PC-3 (cell line): ENCODE results near the gene BCLAF1. TPM values are rescaled to one million over a fixed set of nuclear protein-coding genes. Genes with fewer than 3 reads are reported as not detected.

Source experiments
- ATAC-seq: fragments of 200-7000 bp; cut with Tn5 transposase; 2 replicates; pipeline ENCODE4 v1.9.1; 2020; ENCODE audit warnings: mild to moderate bottlenecking, moderate library complexity
- BruUV-seq: library from RNA; stranded (reverse); fragments of 400-500 nt; replicated peaks from 2 replicates; lab custom pipeline; 2021; lab: Mats Ljungman, UMichigan
- CTCF ChIA-PET: fragments of 300-600 bp; sonication (Branson Sonifier 250); formaldehyde crosslinking; loops from one replicate; lab custom pipeline; 2022; ENCODE audit warnings: antibody characterized with exemption; lab: Charles Lee
- POLR2A ChIA-PET: fragments of 300-600 bp; sonication (Branson Sonifier 250); formaldehyde crosslinking; loops from one replicate; lab custom pipeline; 2022; ENCODE audit warnings: antibody characterized with exemption; ENCODE audit not compliant: unreplicated experiment; lab: Charles Lee
- DNase-seq: peaks from one replicate; pipeline ENCODE4 v3.0.0-alpha.2; 2015
- H2AFZ ChIP-seq: fragments of 300-600 bp; sonication (generic); 2 replicates; pipeline ENCODE4 v1.6.0; 2016; ENCODE audit warnings: antibody characterized with exemption, low read length
- H3F3A ChIP-seq: fragments of 300-600 bp; sonication (generic); one replicate; pipeline ENCODE4 v1.6.0; 2017; ENCODE audit warnings: antibody characterized with exemption, low read length, control low read depth, mild to moderate bottlenecking; ENCODE audit not compliant: unreplicated experiment
- H3K27ac ChIP-seq: fragments of 300-600 bp; sonication (generic); 2 replicates; pipeline ENCODE4 v1.5.1; 2016; ENCODE audit warnings: mild to moderate bottlenecking, low read length
- H3K27me3 ChIP-seq: fragments of 300-600 bp; sonication (generic); 2 replicates; pipeline ENCODE4 v1.6.1; 2016; ENCODE audit warnings: low read length, mixed read lengths
- H3K36me3 ChIP-seq: fragments of 300-600 bp; sonication (generic); 2 replicates; pipeline ENCODE4 v1.6.1; 2016; ENCODE audit warnings: low read depth, mixed run types, low read length, mixed read lengths
- H3K4me1 ChIP-seq: fragments of 300-600 bp; sonication (generic); 2 replicates; pipeline ENCODE4 v1.5.1; 2016; ENCODE audit warnings: low read length; ENCODE audit not compliant: insufficient read depth
- H3K4me2 ChIP-seq: fragments of 300-600 bp; sonication (generic); 2 replicates; pipeline ENCODE4 v1.6.0; 2016; ENCODE audit warnings: low read length
- H3K4me3 ChIP-seq: fragments of 300-600 bp; sonication (generic); 2 replicates; pipeline ENCODE4 v1.5.1; 2016; ENCODE audit warnings: mild to moderate bottlenecking, low read length, mixed read lengths
- H3K79me2 ChIP-seq: fragments of 300-600 bp; sonication (generic); 2 replicates; pipeline ENCODE4 v1.6.1; 2017; ENCODE audit warnings: low read length, mixed read lengths
- H3K9ac ChIP-seq: fragments of 300-600 bp; sonication (generic); 2 replicates; pipeline ENCODE4 v1.6.0; 2016; ENCODE audit warnings: mild to moderate bottlenecking, low read length
- H3K9me2 ChIP-seq: fragments of 300-600 bp; sonication (generic); replicated peaks from 2 replicates; pipeline ENCODE4 v1.6.1; 2016; ENCODE audit warnings: mixed run types, low read length, mixed read lengths
- H3K9me3 ChIP-seq: fragments of 300-600 bp; sonication (generic); 2 replicates; pipeline ENCODE4 v1.6.1; 2016; ENCODE audit warnings: low read length, mixed read lengths
- H4K20me1 ChIP-seq: fragments of 300-600 bp; sonication (generic); 2 replicates; pipeline ENCODE4 v1.6.1; 2016; ENCODE audit warnings: low read length, mixed read lengths
- EZH2 ChIP-seq: fragments of 300-600 bp; sonication (generic); IDR thresholded peaks from one replicate; pipeline ENCODE4 v1.6.1; 2017; ENCODE audit warnings: antibody characterized with exemption, mild to moderate bottlenecking, low read length; ENCODE audit not compliant: unreplicated experiment
- EZH2phosphoT487 ChIP-seq: fragments of 300-600 bp; sonication (generic); IDR thresholded peaks from 2 replicates; pipeline ENCODE4 v1.6.1; 2018; ENCODE audit warnings: mild to moderate bottlenecking, antibody characterized with exemption, low read length, borderline replicate concordance
- intact Hi-C: fragments of 100-400 bp; cut with micrococcal nuclease; formaldehyde crosslinking; loops from 2 replicates; pipeline ENCODE4 v1.9.0; 2023
- total RNA-seq: library from RNA; depleted of rRNA; stranded (reverse); fragments of >200 nt; gene quantifications from 2 replicates; pipeline ENCODE4 v1.2.3, GENCODE V29; 2014
- TF ChIP-seq, protein P1 (sequence below): fragments of 300-600 bp; sonication (generic); conservative IDR thresholded peaks from 2 replicates; pipeline ENCODE4 v1.5.1; 2017; ENCODE audit warnings: antibody characterized with exemption, low read depth, mild to moderate bottlenecking, low read length

Gene BCLAF1
- total RNA-seq, 1 experiment from 2014 or later: 119 TPM

- no peaks in the 10 kb centered on the region for H4K20me1 ChIP-seq
- no peak overlapping the region for H3K27ac ChIP-seq
- ChIA-PET CTCF (no interaction called here), POLR2A (no interaction called here)
- H2AFZ ChIP-seq: no peak overlapping the region
- H3K4me1 ChIP-seq: peaks cover 8% of the 10 kb centered on the region; the same call in 1 of the 2 replicates
- H3K9me2 ChIP-seq: no peaks in the 10 kb centered on the region
- DNase-seq (no peak), ATAC-seq (no peak)
- H3F3A ChIP-seq: no peaks in the 10 kb centered on the region
- no peak overlapping the region for H3K4me3 ChIP-seq
- H3K9me3 ChIP-seq: no peaks in the 10 kb centered on the region
- no peak overlapping the region for H3K9ac ChIP-seq
- TF ChIP-seq, protein P1, sequence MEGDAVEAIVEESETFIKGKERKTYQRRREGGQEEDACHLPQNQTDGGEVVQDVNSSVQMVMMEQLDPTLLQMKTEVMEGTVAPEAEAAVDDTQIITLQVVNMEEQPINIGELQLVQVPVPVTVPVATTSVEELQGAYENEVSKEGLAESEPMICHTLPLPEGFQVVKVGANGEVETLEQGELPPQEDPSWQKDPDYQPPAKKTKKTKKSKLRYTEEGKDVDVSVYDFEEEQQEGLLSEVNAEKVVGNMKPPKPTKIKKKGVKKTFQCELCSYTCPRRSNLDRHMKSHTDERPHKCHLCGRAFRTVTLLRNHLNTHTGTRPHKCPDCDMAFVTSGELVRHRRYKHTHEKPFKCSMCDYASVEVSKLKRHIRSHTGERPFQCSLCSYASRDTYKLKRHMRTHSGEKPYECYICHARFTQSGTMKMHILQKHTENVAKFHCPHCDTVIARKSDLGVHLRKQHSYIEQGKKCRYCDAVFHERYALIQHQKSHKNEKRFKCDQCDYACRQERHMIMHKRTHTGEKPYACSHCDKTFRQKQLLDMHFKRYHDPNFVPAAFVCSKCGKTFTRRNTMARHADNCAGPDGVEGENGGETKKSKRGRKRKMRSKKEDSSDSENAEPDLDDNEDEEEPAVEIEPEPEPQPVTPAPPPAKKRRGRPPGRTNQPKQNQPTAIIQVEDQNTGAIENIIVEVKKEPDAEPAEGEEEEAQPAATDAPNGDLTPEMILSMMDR: no peak
- H3K27me3 ChIP-seq: no peaks in the 10 kb centered on the region
- H3K4me2 ChIP-seq: no peak overlapping the region
- no peaks in the 10 kb centered on the region for H3K79me2 ChIP-seq
- intact Hi-C loops: no loop called here
- BruUV-seq: no TSS peak
- no peaks in the 10 kb centered on the region for H3K36me3 ChIP-seq
These were observed 16.8 kb upstream of the BCLAF1 start for GRCh38 chr6:136306466-136306865.

GRCh38 chr6:136304410-136304809 lies 14.8 kb upstream of the BCLAF1 start:
- H3K27ac ChIP-seq: peak overlapping the region; percentile 19; the same call in 1 of the 2 replicates
- H3K79me2 ChIP-seq: no peaks in the 10 kb centered on the region
- peaks cover 8% of the 10 kb centered on the region; the same call in 1 of the 2 replicates for H3K4me1 ChIP-seq
- DNase-seq (peak; percentile 58), ATAC-seq (peak; percentile 35; the same call in 1 of the 2 replicates)
- H3K9me3 ChIP-seq: no peaks in the 10 kb centered on the region
- no peaks in the 10 kb centered on the region for H3K27me3 ChIP-seq
- no peak overlapping the region for H2AFZ ChIP-seq
- ChIA-PET CTCF (no interaction called here), POLR2A (no interaction called here)
- H3F3A ChIP-seq: no peaks in the 10 kb centered on the region
- H4K20me1 ChIP-seq: no peaks in the 10 kb centered on the region
- TF ChIP-seq, protein P1: no peak
- TF ChIP-seq EZH2 (no peak), EZH2phosphoT487 (no peak)
- H3K4me3 ChIP-seq: no peak overlapping the region
- H3K36me3 ChIP-seq: no peaks in the 10 kb centered on the region
- H3K4me2 ChIP-seq: no peak overlapping the region
- intact Hi-C loops: no loop called here
- no peaks in the 10 kb centered on the region for H3K9me2 ChIP-seq
- no peak overlapping the region for H3K9ac ChIP-seq
- no TSS peak for BruUV-seq

DNA sequence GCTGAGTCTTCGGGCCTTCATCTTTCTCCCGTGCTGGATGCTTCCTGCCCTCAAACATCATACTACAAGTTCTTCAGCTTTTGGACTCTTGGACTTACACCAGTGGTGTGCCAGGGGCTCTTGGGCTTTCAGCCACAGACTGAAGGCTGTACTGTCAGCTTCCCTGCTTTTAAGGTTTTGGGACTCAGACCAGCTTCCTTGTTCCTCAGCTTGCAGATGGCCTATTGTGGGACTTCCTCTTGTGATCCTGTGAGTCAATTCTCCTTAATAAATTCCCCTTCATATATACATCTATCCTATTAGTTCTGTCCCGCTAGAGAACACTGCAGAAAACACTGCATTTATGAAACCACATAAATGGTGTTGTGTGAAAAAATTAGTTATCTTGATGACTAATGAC lies 13.9 kb upstream of the BCLAF1 start:
- no peaks in the 10 kb centered on the region for H3K9me3 ChIP-seq
- H2AFZ ChIP-seq: no peak overlapping the region
- no peaks in the 10 kb centered on the region for H3K27me3 ChIP-seq
- no peak overlapping the region for H3K4me3 ChIP-seq
- H3K4me1 ChIP-seq: peaks cover 8% of the 10 kb centered on the region; the same call in 1 of the 2 replicates
- no TSS peak for BruUV-seq
- no peak for ATAC-seq
- no peak overlapping the region for H3K27ac ChIP-seq
- H3K79me2 ChIP-seq: no peaks in the 10 kb centered on the region
- H3K36me3 ChIP-seq: no peaks in the 10 kb centered on the region
- H3F3A ChIP-seq: no peaks in the 10 kb centered on the region
- no peaks in the 10 kb centered on the region for H3K9me2 ChIP-seq
- TF ChIP-seq, protein P1: no peak
- TF ChIP-seq EZH2phosphoT487: no peak
- intact Hi-C loops: no loop called here
- no peak overlapping the region for H3K4me2 ChIP-seq
- no peaks in the 10 kb centered on the region for H4K20me1 ChIP-seq
- CTCF ChIA-PET: no interaction called here
- no peak for DNase-seq
- POLR2A ChIA-PET: no interaction called here
- no peak overlapping the region for H3K9ac ChIP-seq
